A673 (cell line): ENCODE measurements around the gene ABCB8.

Experiments used
- CTCF ChIP-seq: fragments of 300-800, 200-600 bp; sonication (generic); conservative IDR thresholded peaks from 2 replicates; pipeline ENCODE4 v1.5.1; 2017; ENCODE audit warnings: low read depth, mild to moderate bottlenecking, antibody characterized with exemption, low read length, moderate library complexity, mixed read lengths
- EZH2 ChIP-seq: fragments of 200-600 bp; sonication (generic); IDR thresholded peaks from 2 replicates; pipeline ENCODE4 v1.6.1; 2017; ENCODE audit warnings: borderline replicate concordance, low read depth, mild to moderate bottlenecking, mixed read lengths, antibody characterized with exemption, low read length; ENCODE audit not compliant: poor library complexity, severe bottlenecking

- TF ChIP-seq CTCF, result no peak
- TF ChIP-seq EZH2, result no peak
These were observed 14.9 kb upstream of the ABCB8 start for GRCh38 chr7:151013356-151013732.
